ENCODE measurements around the gene DGCR2.

GRCh38 chr22:19121631-19122142 lies 525 bp downstream of the DGCR2 start:
- TF ChIP-seq CTCF (conservative IDR thresholded peaks at IDR 0.05 in 1 of 2, IDR thresholded peaks at IDR 0.05 in 1 of 2; ENCODE audit: low read depth in 1 of 2, low read length in 2 of 2) (no peak), EZH2 (IDR thresholded peaks at IDR 0.05; ENCODE audit: low read length, missing control alignments) (no peak)
